Activated CD4-positive, alpha-beta T cell treated with anti-CD3 and anti-CD28 coated beads, Interleukin-2, amount 50 U/mL, for 16 hours (primary cell): ENCODE results near the gene UTS2R.

Source experiments
- DNase-seq: peaks from one replicate; pipeline ENCODE4 v3.0.0-alpha.2; 2020

UTS2R gene

GRCh38 chr17:82371333-82372248, at the start of gene UTS2R:
Gene UTS2R, plus strand, starts transcription at chr17:82371765. Its CDS starts 2,560 bp downstream, at chr17:82374325.
- no peak for DNase-seq

GRCh38 chr17:82321947-82322466, 49.6 kb upstream of the UTS2R start:
- no peak for DNase-seq

DNA sequence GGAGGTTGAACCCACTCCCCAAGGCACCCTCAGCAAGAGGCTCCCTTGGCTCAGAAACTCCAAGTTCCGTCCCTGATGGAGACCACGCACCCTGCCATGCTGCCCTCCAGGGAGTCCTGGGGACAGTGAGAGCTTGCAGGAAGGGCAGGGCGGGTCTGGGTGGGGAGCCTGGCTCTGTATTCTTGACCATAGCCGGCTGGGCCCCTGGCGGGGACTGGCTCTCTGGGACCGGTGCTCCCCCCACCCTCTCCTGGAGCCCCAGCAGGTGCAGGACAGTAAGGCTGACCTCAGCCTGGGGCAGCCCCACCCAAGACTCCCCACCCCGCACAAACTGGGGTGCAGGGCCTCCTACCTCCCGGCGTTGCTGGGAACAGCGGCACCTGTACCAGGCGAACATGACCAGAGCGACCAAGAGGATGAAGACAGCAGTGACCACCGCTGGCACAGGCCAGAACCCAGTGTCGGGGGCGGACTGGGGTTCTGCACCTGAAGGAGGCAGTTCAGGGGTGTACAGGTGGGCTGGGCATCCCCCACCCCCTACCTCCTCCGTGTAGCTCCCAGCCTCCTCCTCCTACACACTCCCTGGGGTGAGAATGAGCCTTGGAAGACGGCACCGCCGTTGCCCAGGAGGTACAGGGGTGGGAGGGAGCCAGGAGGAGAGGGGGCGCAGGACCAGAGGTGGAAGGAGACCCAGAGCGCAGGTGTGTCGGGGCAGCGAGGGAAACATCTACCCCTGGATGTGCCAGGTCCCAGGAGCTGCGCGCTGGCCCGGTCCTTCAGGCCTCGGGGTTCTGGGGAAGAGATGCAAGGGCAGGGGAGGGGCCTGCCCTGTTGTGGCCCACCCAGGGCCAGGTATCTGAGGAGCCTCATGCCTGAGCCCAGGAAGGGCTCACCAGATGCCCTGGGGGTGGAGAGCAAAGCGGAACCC, 48.8 kb upstream of the UTS2R start:
- DNase-seq = no peak

GRCh38 chr17:82323514-82324234, 47.9 kb upstream of the UTS2R start:
- DNase-seq = no peak

DNA sequence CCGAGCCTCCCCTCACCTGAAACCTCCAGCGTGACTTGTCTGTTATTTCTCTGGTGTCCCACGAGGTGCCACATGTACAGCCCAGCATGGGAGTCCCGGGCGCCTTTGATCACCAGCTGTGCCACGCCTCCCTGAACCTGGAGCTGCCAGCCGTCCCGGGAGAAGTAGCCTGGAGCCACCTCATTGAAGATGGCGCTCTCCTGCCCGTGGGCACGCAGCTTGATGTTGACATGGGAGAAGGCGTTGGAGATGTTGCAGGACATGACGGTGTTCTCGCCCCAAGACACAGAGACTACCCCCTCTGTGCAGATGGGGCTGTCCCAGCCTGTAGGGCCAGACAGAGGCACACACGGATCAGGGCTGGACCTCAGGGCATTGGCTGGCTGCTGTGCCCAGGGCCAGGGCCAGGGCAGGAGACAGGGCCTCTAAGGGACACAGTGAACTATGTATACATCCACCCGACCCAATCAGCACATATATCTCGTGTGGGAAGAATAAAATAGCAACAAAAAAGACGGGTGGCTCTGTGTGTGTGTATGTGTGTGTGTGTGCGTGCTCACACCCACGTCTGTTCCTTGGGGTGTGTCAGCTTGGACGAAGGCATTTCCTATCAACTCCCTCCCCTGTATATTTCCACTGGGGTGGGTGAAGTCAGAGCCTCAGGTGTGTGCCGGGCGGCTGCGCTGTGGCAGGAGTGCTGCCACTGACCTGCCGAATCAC, 46.8 kb upstream of the UTS2R start:
- DNase-seq = no peak

GRCh38 chr17:82325286-82326180, 46.0 kb upstream of the UTS2R start:
- no peak for DNase-seq

- no peak for DNase-seq
These were observed 44.3 kb upstream of the UTS2R start for GRCh38 chr17:82327289-82327688.

- DNase-seq = no peak
These were observed 43.8 kb upstream of the UTS2R start for GRCh38 chr17:82327757-82328140.

GRCh38 chr17:82328141-82328993, 43.2 kb upstream of the UTS2R start:
- no peak for DNase-seq

GRCh38 chr17:82328994-82329507, 42.5 kb upstream of the UTS2R start:
- DNase-seq = no peak

DNA sequence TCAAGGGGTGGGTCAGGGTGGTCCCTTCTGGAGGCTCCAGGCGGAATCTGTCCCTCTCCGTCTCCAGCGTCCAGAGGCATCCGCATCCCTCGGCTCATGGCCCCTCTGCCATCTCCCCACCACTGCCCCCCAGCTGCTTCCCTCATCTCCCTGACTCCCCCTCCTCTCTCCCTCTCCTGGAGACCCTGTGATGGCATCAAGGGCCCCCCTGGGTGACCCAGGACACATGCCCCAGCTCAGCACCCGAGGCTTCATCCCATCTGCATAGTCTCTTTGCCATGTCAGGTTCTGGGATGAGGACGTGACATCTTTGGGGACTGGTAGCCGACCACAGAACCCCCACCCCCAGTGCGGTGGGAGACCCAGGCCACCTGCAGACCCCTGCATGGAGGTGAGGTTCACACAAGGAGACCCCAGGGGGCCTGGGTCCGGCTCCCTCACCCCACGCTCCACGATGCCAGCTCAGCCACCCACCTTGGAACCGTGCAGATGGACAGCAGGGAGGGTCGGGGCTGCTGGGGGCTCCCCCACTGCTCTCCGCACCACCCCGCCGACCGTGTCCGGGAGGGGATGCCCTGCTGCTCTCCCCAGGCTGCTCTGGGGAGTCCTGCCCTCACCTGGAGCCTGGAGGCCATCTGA, 41.8 kb upstream of the UTS2R start:
- no peak for DNase-seq

GRCh38 chr17:82330322-82331239, 41.0 kb upstream of the UTS2R start:
- DNase-seq = no peak

DNA sequence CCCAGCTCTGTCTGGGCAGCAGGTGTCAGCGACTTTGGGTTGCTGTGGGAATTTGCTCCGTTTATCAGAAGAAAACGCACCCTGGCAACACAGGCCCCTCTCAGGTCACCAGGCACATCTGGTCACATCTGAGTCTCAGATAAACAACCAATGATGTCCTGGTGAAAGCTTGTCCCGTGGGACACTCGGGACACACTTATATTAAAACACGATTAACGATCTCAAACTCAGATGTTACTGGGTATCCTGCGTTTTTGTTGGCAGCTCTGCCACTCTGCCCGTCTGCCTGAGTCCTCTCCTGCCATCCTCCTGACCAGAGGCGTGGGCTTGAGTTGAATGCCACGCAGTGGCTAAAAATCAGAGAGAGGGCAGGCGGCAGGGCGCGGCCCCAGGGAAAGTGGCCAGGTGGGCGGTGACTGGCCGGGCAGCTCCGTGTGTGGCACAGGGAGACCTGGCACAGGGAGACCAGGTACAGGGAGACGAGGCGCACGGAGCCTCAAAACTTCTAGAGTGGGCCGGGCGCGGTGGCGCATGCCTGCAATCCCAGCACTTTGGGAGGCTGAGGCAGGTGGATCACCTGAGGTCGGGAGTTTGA, 40.1 kb upstream of the UTS2R start:
- DNase-seq = no peak

DNA sequence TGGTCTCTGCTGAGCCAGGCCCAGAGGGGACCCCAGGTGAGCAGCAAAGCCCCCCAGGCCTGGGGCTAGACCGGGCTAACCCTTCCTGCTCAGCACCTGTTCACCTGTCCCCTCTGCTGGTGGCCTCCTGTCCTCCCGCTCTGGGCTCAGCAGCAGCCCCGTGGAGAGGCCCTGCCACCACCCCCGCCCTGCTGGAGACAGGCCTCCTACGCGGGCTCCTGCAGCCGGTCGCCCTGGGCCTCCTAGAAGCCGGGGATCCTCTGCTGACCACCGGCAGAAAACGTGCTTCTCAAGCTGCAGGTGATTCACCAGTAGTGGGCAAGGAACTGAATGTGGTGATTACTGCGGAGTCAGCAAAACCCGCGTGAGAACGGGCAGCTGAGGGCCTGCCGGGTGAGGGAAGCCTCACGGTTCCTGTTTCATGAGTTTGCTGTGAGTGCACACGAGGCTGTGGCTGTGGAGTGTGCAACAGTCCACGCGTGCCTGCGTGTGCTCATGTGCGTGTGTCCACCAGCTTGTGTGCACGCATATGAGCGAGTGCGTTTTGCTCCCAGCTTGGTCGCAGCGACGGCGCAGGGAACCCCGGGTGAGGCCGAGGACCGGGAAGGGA, 38.8 kb upstream of the UTS2R start:
- DNase-seq = no peak

- no peak for DNase-seq
These were observed 38.0 kb upstream of the UTS2R start, which contains the start of gene SECTM1 for GRCh38 chr17:82333279-82334171. Gene SECTM1, minus strand, starts transcription at chr17:82333766. Its CDS starts 6,526 bp downstream, at chr17:82327240.

DNA sequence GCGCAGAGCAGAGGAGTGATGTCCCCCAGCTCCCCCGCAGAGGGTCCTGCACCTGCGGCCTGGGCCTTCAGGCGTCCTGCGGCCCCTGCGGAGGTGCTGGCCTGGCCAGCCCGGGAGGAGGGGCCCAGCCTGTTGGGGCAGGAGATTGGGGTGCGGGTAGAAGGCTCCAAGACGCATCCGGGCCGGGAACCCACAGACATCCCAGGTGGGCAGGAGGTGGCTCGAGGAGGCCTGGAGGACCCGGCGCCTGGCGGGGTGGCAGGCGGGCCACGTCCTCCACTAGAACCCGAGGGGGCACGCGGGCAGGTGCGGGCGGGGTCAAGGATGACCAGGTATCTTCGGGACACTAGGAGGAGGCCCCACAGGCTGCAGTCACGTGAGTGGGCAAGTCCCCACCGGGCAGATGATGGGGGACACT, 37.4 kb upstream of the UTS2R start:
- no peak for DNase-seq
